Muscle of leg (tissue), 16 donors: ENCODE data around the gene TM2D3. TPM values are rescaled to one million over a fixed set of nuclear protein-coding genes. Genes with fewer than 3 reads are reported as not detected.

Source experiments
- DNase-seq: peaks from one replicate; pipeline ENCODE4 v3.0.0; 2013
- H3K27ac ChIP-seq: one replicate; pipeline ENCODE4 v1.5.1; 2013; ENCODE audit warnings: mild to moderate bottlenecking, low read length, control low read depth
- H3K27me3 ChIP-seq: one replicate; pipeline ENCODE4 v1.6.1; 2013; ENCODE audit warnings: low read length; ENCODE audit not compliant: control insufficient read depth, insufficient read depth
- H3K36me3 ChIP-seq: one replicate; pipeline ENCODE4 v1.6.1; 2013; ENCODE audit warnings: low read length; ENCODE audit not compliant: control insufficient read depth, insufficient read depth
- H3K4me1 ChIP-seq: one replicate; pipeline ENCODE4 v1.6.1; 2013; ENCODE audit warnings: low read length; ENCODE audit not compliant: control insufficient read depth, insufficient read depth
- H3K4me3 ChIP-seq: one replicate; pipeline ENCODE4 v1.5.1; 2013; ENCODE audit warnings: low read length, control low read depth
- H3K9me3 ChIP-seq: replicated peaks from 2 replicates; pipeline ENCODE4 v1.6.1; 2013; ENCODE audit warnings: low read depth, low read length; ENCODE audit not compliant: control insufficient read depth
- WGBS: methylation state at CpG from one replicate; pipeline ENCODE4 v1.1.5; 2013; ENCODE audit warnings: missing lambda C conversion rate; ENCODE audit not compliant: insufficient coverage; 5-methylcytosine and 5-hydroxymethylcytosine counted together
- long read RNA-seq, 11 donors: transcript quantifications; one replicate each; lab custom pipeline, GENCODE V29; 2026
- polyA plus RNA-seq, 8 donors: library from polyadenylated mRNA; unstranded; fragments of 120-200 nt; gene quantifications; one replicate each; pipeline versions ENCODE4 v1.2.1 to v1.2.3, GENCODE V29; 2013; ENCODE audit warnings: inconsistent platforms in 1 of 8, low replicate concordance in 1 of 8; ENCODE audit not compliant: insufficient read length in 8 of 8, insufficient read depth in 1 of 8
- total RNA-seq: library from RNA; stranded (reverse); fragments of 120-200 nt; gene quantifications from one replicate; pipeline ENCODE4 v1.2.4, GENCODE V29; 2013

Gene TM2D3, protein sequence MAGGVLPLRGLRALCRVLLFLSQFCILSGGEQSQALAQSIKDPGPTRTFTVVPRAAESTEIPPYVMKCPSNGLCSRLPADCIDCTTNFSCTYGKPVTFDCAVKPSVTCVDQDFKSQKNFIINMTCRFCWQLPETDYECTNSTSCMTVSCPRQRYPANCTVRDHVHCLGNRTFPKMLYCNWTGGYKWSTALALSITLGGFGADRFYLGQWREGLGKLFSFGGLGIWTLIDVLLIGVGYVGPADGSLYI
- 38.0 TPM for total RNA-seq
- 10 to 100 TPM; 34.5 to 40.6 (median 37.1) TPM for polyA plus RNA-seq
- long read RNA-seq, donor 1, transcript TM2D3-202 (5 exons, 1,329 nt) = major isoform, 6 of 14 reads
- long read RNA-seq, donor 1, partial matches to known transcripts = 0 of 14 reads
- long read RNA-seq, donor 1, other reads (novel, unspliced or antisense) = 0 of 14 reads
- long read RNA-seq, donor 2, partial matches to known transcripts = 0 of 2 reads
- long read RNA-seq, donor 2, other reads (novel, unspliced or antisense) = 0 of 2 reads
- long read RNA-seq, donor 3, transcript TM2D3-202 (5 exons, 1,329 nt) = major isoform, 11 of 19 reads
- long read RNA-seq, donor 3, partial matches to known transcripts = 0 of 19 reads
- long read RNA-seq, donor 3, other reads (novel, unspliced or antisense) = 0 of 19 reads
- long read RNA-seq, donor 4, partial matches to known transcripts = 0 of 12 reads
- long read RNA-seq, donor 4, other reads (novel, unspliced or antisense) = 0 of 12 reads
- long read RNA-seq, donor 5, transcript TM2D3-202 (5 exons, 1,329 nt) = major isoform, 20 of 42 reads
- long read RNA-seq, donor 5, transcript TM2D3-201 (6 exons, 1,381 nt) = minor isoform, 9 of 42 reads
- long read RNA-seq, donor 5, partial matches to known transcripts = 5 of 42 reads
- long read RNA-seq, donor 5, other reads (novel, unspliced or antisense) = 0 of 42 reads
- long read RNA-seq, donor 6, transcript TM2D3-202 (5 exons, 1,329 nt) = major isoform, 14 of 38 reads
- long read RNA-seq, donor 6, transcript TM2D3-208 (2 exons, 2,133 nt) = minor isoform, 10 of 38 reads
- long read RNA-seq, donor 6, transcript TM2D3-201 (6 exons, 1,381 nt) = minor isoform, 6 of 38 reads
- long read RNA-seq, donor 6, partial matches to known transcripts = 0 of 38 reads
- long read RNA-seq, donor 6, other reads (novel, unspliced or antisense) = 0 of 38 reads
- long read RNA-seq, donor 7, transcript TM2D3-202 (5 exons, 1,329 nt) = major isoform, 20 of 29 reads
- long read RNA-seq, donor 7, partial matches to known transcripts = 0 of 29 reads
- long read RNA-seq, donor 7, other reads (novel, unspliced or antisense) = 0 of 29 reads
- long read RNA-seq, donor 8, transcript TM2D3-202 (5 exons, 1,329 nt) = major isoform, 8 of 14 reads
- long read RNA-seq, donor 8, partial matches to known transcripts = 0 of 14 reads
- long read RNA-seq, donor 8, other reads (novel, unspliced or antisense) = 0 of 14 reads
- long read RNA-seq, donor 9, transcript TM2D3-202 (5 exons, 1,329 nt) = major isoform, 9 of 17 reads
- long read RNA-seq, donor 9, partial matches to known transcripts = 0 of 17 reads
- long read RNA-seq, donor 9, other reads (novel, unspliced or antisense) = 0 of 17 reads
- long read RNA-seq, donor 10, transcript TM2D3-202 (5 exons, 1,329 nt) = major isoform, 13 of 18 reads
- long read RNA-seq, donor 10, partial matches to known transcripts = 0 of 18 reads
- long read RNA-seq, donor 10, other reads (novel, unspliced or antisense) = 0 of 18 reads
- long read RNA-seq, donor 11, transcript TM2D3-202 (5 exons, 1,329 nt) = major isoform, 14 of 27 reads
- long read RNA-seq, donor 11, transcript TM2D3-201 (6 exons, 1,381 nt) = minor isoform, 7 of 27 reads
- long read RNA-seq, donor 11, partial matches to known transcripts = 0 of 27 reads
- long read RNA-seq, donor 11, other reads (novel, unspliced or antisense) = 0 of 27 reads

DNA sequence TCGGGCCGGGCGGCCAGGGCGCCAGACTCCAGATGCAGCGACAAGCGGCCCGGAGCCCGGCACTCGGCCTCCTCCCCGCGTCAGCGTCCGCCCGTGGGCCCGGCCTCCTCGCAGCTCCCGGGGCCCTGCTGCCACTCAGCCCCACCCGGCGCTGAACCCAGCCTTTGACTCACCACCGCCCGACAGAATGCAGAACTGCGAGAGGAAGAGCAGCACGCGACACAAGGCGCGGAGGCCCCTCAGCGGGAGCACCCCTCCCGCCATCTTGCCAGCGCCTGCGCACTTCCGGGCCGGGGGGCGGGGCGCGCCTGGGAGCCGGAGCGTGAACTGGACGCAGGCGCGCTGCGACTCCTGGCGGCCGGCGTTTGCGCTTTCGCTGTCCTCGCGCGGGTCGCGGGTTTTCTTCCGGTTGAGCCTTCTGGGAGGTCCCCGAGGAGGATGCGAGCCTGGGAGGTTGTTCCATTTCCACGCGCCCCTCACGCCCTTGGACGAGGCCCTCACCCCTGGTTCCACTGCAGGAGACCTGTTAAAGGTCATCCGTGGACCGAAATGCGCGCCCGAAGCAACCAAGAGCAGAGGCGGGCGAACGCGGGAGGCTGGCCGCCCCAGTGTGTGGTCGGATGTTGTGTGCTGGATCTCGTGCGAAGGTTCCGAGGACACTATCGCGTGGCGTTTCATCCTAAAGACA, at the start of gene TM2D3:
Gene TM2D3, minus strand, starts transcription at position 284 of the 688 bp plus-strand sequence. Its CDS starts 20 bp downstream, at position 264.
- Histone ChIP-seq H3K27ac (peak within 1 kb of the TSS; percentile 96), H3K4me3 (peak within 1 kb of the TSS; percentile 76), H3K36me3 (peaks cover 8% of the 10 kb centered on the region), H3K27me3 (no peaks in the 10 kb centered on the region), H3K4me1 (peaks cover 12% of the 10 kb centered on the region), H3K9me3 (no peaks in the 10 kb centered on the region)
- DNase-seq = peak; percentile 98
- WGBS = 0% methylated on average over 75 of the region's 75 CpGs

DNA sequence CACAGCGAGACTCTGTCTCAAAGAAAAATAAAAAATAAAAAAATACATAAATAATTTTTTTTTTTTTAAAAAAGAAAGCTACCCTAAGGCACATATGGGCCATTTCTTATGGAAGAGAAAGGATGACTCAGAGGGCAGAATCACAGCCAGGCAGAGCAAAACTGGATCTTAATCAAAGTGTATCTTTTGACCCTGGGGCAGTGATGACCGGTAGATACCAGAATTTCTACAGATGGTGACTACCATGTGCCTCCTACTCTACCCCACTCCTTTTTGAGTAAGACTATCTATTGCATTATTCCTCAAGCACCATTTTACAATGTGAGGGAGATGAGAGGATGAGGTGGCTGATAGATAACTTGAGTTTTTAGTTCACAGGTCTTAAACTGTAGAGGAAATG, 46.1 kb upstream of the TM2D3 start:
- Histone ChIP-seq H3K27ac (no peak overlapping the region), H3K4me1 (no peaks in the 10 kb centered on the region), H3K4me3 (no peak overlapping the region), H3K9me3 (no peaks in the 10 kb centered on the region), H3K36me3 (peaks cover 51% of the 10 kb centered on the region), H3K27me3 (no peaks in the 10 kb centered on the region)
- DNase-seq = no peak
- no CpG with 5 or more reads among the region's 2 CpGs for WGBS

DNA sequence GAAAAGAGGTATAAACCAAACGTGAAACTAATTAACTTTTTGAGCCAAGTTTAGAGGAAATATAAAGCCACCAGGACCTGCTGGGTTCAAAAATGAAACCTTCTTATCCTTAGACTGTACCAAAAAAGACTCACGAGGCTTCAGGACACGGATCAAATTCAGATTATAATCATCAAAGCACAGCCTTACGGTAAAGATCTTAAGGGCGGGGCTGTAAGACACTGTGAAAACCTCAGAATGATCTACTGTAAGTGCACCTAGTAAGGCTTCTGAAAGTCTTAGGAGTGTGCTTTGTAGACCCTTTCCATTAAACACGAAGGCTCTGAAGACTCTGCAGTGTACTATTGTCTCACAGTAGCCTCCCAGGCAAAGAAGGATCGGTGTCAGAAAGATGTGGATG, 45.3 kb upstream of the TM2D3 start:
- H3K4me1 ChIP-seq = no peaks in the 10 kb centered on the region
- WGBS = 92% methylated on average over 4 of the region's 7 CpGs
- H3K9me3 ChIP-seq = no peaks in the 10 kb centered on the region
- peaks cover 54% of the 10 kb centered on the region for H3K36me3 ChIP-seq
- no peaks in the 10 kb centered on the region for H3K27me3 ChIP-seq
- no peak for DNase-seq
- H3K27ac ChIP-seq = no peak overlapping the region
- no peak overlapping the region for H3K4me3 ChIP-seq

DNA sequence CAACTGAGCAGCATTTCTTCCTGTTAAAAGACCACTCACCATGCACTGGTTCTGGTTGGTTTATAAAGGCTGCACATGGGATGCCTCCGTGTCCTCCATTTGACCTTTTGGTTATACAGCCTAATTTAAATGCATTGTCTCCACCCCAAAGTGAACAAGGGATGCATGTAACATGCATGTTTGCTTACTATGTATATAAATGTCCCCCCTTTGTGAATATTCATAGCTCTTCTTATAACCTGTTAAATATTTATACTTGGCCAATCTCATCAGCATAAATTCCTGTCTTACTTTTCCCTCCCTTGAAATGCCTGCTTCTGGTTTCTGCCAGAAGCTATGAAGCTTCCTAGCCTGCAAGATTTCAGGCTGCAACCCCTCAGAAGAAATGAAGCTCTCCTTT, 44.6 kb upstream of the TM2D3 start:
- H3K36me3 ChIP-seq = peaks cover 51% of the 10 kb centered on the region
- DNase-seq = no peak
- H3K27me3 ChIP-seq = no peaks in the 10 kb centered on the region
- WGBS = no CpG with 5 or more reads among the region's 1 CpG
- no peaks in the 10 kb centered on the region for H3K9me3 ChIP-seq
- no peak overlapping the region for H3K27ac ChIP-seq
- H3K4me1 ChIP-seq = no peaks in the 10 kb centered on the region
- no peak overlapping the region for H3K4me3 ChIP-seq

DNA sequence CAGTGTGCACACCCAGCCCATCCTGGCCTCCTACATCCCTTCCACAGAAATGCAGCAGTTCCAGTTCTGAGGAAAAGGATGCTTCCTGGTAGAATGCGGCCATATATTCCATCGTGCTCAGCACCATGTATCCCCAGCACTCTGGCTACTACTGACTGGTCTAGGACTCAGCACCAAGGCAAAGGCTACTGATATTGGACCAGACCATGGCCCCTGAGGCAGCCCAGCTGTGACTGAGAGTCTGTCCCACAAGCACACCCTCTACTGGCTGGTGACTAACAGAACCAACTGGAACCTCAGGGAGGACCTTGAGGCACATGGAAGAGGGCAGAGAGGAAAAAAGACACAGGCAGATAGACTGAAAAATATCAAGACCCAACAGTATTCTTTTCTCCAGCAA, 42.1 kb upstream of the TM2D3 start:
- Histone ChIP-seq H3K4me3 (no peak overlapping the region), H3K9me3 (no peaks in the 10 kb centered on the region), H3K4me1 (no peaks in the 10 kb centered on the region), H3K27me3 (no peaks in the 10 kb centered on the region), H3K27ac (no peak overlapping the region), H3K36me3 (peaks cover 39% of the 10 kb centered on the region)
- no CpG with 5 or more reads among the region's 2 CpGs for WGBS
- no peak for DNase-seq

DNA sequence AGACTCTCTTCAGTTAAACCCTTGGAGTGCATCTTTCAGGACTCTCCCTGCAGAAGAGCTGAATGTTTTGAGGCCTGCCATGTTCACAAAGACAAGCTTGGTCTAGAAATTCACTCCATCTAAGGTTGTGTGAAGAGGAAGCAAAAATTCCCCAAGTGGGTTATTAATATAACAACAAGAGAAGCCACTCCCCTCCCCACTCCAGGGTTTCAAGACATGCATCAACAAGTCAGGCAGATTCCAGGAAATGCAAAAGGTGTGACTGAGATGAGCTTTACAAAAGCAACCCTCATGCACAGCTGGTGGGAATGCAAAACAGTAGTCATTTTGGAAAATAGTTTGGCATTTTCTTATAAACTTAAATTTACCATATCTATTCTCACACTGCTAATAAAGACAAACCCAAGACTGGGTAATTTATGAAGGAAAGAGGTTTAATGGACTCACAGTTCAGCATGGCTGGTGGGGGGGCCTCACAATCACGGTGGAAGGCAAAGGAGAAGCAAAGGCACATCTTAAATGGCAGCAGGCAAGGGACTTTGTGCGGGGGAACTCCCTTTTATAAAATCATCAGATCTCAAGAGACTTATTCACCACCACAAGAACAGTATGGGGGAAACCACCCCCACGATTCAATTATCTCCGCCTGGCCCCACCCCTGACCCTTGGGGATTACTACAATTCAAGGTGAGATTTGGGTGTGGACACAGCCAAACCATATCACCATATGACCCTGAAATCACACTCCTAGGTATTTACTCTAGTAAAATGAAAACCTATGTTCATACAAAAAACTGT, 40.8 kb upstream of the TM2D3 start:
- Histone ChIP-seq H3K36me3 (peaks cover 30% of the 10 kb centered on the region), H3K27me3 (no peaks in the 10 kb centered on the region), H3K27ac (no peak overlapping the region), H3K9me3 (no peaks in the 10 kb centered on the region), H3K4me1 (no peaks in the 10 kb centered on the region), H3K4me3 (no peak overlapping the region)
- 92% methylated on average over 2 of the region's 4 CpGs for WGBS
- DNase-seq = no peak

DNA sequence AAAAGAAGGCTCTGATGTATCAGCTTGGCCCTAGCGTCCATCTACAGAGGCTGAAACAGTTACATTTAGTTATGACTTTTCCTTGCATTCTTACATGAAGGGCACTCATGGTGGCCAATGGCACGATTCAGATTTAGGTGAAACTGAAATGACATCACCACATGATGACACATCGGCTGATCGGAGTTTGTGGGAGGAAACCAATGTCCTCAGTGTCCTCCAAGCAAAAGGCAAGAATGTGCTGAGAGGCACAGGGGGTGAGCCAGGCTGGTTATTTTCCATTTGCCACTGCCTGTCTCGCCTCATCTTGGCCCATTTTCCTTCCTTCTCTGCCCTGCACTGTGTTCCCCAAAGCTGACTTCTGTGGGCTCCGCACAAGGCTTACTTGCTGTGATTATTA, 37.7 kb upstream of the TM2D3 start:
- Histone ChIP-seq H3K27ac (no peak overlapping the region), H3K36me3 (peaks cover 29% of the 10 kb centered on the region), H3K4me1 (no peaks in the 10 kb centered on the region), H3K4me3 (no peak overlapping the region), H3K27me3 (no peaks in the 10 kb centered on the region), H3K9me3 (no peaks in the 10 kb centered on the region)
- no peak for DNase-seq
- WGBS = no CpG with 5 or more reads among the region's 6 CpGs

DNA sequence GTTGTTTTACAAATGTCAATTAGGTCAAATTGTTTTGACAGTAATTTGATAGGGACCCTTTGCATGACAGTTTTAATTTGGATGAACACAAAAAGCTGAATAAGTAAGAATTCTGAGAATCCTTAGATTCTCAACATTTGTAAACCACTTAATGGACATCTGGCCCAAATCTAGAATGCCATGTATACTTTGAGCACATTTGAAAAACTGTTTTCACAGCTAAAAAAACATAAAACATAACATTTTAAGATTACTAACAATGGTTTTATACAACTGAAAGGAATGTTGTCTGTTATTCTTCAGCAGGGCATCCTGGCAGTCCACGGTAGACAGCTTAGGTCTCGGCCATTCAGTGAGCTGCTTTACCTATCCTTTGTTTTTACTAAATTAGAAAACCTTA, 34.5 kb upstream of the TM2D3 start:
- WGBS = no CpG with 5 or more reads among the region's 2 CpGs

More for the DNA sequence above, 34.5 kb upstream of the TM2D3 start:
- no peaks in the 10 kb centered on the region for H3K9me3 ChIP-seq
- no peak for DNase-seq
- H3K27ac ChIP-seq = no peak overlapping the region
- H3K27me3 ChIP-seq = no peaks in the 10 kb centered on the region
- H3K4me3 ChIP-seq = no peak overlapping the region
- peaks cover 18% of the 10 kb centered on the region for H3K36me3 ChIP-seq
- no peaks in the 10 kb centered on the region for H3K4me1 ChIP-seq
